ENCODE measurements around the gene LARGE2. TPM values are rescaled to one million over a fixed set of nuclear protein-coding genes. Genes with fewer than 3 reads are reported as not detected.

The LARGE2 gene
- total RNA-seq, 1 experiment from 2014 or later: 30.1 TPM

DNA sequence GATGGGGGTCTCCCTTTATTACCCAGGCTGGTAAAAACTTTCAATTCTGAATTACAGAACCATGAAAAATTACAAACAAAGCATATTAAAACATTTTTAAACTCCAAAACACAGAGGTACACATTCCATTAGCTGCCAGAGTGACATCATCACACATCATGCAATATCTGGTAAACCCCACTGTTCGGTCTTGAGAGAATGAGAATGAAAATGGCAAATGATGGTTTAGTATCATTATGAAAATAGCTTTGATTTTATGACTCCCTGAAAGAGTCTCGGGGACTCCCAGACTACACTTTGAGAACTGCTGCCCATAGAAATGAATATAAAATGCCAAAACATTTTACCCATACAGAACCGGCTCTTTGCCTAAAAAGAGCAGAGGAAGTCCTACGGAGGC is 18.8 kb downstream of the LARGE2 start:
- Mint-ChIP-seq H3K4me3 (ENCODE audit: low read depth, unreplicated experiment) (no peak overlapping the region), H3K27ac (ENCODE audit: unreplicated experiment) (no peak overlapping the region), H3K27me3 (ENCODE audit: unreplicated experiment) (no peaks in the 10 kb centered on the region), H3K36me3 (ENCODE audit: insufficient read depth, unreplicated experiment) (no peaks in the 10 kb centered on the region), H3K4me1 (ENCODE audit: low read depth, unreplicated experiment) (no peaks in the 10 kb centered on the region), H3K9me3 (ENCODE audit: low read depth, unreplicated experiment) (no peaks in the 10 kb centered on the region)
- no TSS peak for BruUV-seq (replicated peaks)
- intact Hi-C loops (cut with micrococcal nuclease; ENCODE audit: unreplicated experiment): no loop called here
- TF ChIP-seq, protein P1, sequence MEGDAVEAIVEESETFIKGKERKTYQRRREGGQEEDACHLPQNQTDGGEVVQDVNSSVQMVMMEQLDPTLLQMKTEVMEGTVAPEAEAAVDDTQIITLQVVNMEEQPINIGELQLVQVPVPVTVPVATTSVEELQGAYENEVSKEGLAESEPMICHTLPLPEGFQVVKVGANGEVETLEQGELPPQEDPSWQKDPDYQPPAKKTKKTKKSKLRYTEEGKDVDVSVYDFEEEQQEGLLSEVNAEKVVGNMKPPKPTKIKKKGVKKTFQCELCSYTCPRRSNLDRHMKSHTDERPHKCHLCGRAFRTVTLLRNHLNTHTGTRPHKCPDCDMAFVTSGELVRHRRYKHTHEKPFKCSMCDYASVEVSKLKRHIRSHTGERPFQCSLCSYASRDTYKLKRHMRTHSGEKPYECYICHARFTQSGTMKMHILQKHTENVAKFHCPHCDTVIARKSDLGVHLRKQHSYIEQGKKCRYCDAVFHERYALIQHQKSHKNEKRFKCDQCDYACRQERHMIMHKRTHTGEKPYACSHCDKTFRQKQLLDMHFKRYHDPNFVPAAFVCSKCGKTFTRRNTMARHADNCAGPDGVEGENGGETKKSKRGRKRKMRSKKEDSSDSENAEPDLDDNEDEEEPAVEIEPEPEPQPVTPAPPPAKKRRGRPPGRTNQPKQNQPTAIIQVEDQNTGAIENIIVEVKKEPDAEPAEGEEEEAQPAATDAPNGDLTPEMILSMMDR (IDR thresholded peaks at IDR 0.05; ENCODE audit: unreplicated experiment): no peak
- no peak for DNase-seq
- CTCF ChIA-PET: interaction anchor here (0.5 kb wide), 1 partner anchor 529 kb away, joined by 4 read pairs; no protein-coding TSS in a partner anchor

DNA sequence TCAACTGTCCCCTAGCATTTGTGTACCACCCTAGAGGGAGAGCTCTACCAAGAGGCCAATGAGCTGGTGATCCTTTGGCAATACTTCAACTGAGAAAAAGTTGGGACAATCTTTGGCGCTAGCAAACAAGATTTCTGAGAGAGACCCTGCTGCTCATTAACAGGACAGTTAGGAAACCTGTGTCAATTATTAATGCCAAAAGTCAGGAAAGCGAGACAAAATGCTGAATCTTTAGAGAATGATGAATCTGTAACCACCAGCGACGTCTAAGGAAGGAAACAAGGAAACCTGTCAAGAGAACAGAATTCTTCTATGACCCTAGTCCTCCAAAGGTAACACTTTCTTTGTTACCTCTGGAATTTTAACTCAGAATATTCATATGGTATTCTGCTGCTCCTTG is 19.9 kb downstream of the LARGE2 start:
- no peaks in the 10 kb centered on the region for H3K4me1 Mint-ChIP-seq (ENCODE audit: low read depth, unreplicated experiment)
- H3K27ac Mint-ChIP-seq (ENCODE audit: unreplicated experiment): no peak overlapping the region

DNA sequence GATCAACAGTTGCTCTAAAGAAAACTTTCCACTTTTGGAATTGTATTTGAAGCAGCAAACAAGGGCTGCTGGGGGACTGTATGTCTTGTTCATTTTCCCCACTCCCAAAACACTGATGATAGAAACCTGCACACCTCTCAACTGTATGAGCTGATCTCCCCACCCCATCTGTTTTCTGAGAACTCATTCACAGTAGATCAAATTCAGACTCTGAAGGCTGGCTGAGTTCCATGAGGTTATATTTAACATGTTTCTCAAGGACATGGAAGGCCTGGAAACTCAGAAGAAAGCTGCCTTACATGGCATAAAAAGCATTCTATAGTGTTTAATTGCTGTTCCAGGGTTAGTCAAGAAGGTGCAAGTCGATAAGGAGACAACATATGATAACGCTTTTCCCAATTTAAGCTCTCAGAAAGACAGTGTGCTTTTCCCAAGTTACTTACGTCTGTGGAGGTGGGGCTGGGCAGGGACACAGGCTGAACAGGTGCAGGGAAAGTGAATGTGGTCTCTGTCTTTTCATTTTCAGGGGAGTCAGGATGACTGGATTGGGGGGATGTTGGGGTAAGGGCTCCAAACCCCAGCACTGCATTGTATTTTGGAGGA is 23.0 kb downstream of the LARGE2 start:
- Mint-ChIP-seq H3K36me3 (ENCODE audit: insufficient read depth, unreplicated experiment) (no peaks in the 10 kb centered on the region), H3K4me3 (ENCODE audit: low read depth, unreplicated experiment) (no peak overlapping the region), H3K4me1 (ENCODE audit: low read depth, unreplicated experiment) (no peaks in the 10 kb centered on the region), H3K9me3 (ENCODE audit: low read depth, unreplicated experiment) (no peaks in the 10 kb centered on the region), H3K27me3 (ENCODE audit: unreplicated experiment) (no peaks in the 10 kb centered on the region), H3K27ac (ENCODE audit: unreplicated experiment) (no peak overlapping the region)
- intact Hi-C loops (cut with micrococcal nuclease; ENCODE audit: unreplicated experiment): no loop called here
- TF ChIP-seq, protein P1 (IDR thresholded peaks at IDR 0.05; ENCODE audit: unreplicated experiment): no peak
- DNase-seq: no peak
- CTCF ChIA-PET: no interaction called here
- no TSS peak for BruUV-seq (replicated peaks)

More for the DNA sequence above, 19.9 kb downstream of the LARGE2 start:
- CTCF ChIA-PET: interaction anchor here (0.7 kb wide), 1 partner anchor 76 kb away, joined by 6 read pairs; no protein-coding TSS in a partner anchor
- intact Hi-C loops (cut with micrococcal nuclease; ENCODE audit: unreplicated experiment): no loop called here
- no peak for DNase-seq
- Mint-ChIP-seq H3K4me3 (ENCODE audit: low read depth, unreplicated experiment) (no peak overlapping the region), H3K9me3 (ENCODE audit: low read depth, unreplicated experiment) (no peaks in the 10 kb centered on the region), H3K36me3 (ENCODE audit: insufficient read depth, unreplicated experiment) (no peaks in the 10 kb centered on the region), H3K27me3 (ENCODE audit: unreplicated experiment) (no peaks in the 10 kb centered on the region)
- TF ChIP-seq, protein P1 (IDR thresholded peaks at IDR 0.05; ENCODE audit: unreplicated experiment): no peak
- no TSS peak for BruUV-seq (replicated peaks)

DNA sequence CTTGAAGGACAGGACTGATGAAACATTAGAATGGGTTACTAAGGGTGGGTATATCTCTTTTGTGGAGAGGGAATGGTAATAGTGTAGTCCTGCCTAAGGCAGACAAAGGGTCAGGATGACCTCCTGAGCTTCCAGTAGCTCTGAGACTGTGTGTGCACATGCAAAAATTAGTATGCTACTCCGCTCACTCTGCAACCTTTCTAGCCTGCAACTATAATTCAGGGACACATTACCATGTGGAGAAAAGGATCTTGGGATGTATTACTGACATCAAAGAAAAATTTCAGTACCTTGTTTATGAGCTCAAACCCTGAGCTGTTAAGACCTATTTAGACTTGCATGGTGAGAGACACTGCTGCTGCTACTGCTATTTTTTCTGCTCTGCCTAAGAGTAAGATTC is 25.4 kb downstream of the LARGE2 start:
- BruUV-seq (replicated peaks): no TSS peak
- H3K27me3 Mint-ChIP-seq (ENCODE audit: unreplicated experiment): no peaks in the 10 kb centered on the region
- no peak overlapping the region for H3K4me3 Mint-ChIP-seq (ENCODE audit: low read depth, unreplicated experiment)
- H3K36me3 Mint-ChIP-seq (ENCODE audit: insufficient read depth, unreplicated experiment): no peaks in the 10 kb centered on the region
- H3K9me3 Mint-ChIP-seq (ENCODE audit: low read depth, unreplicated experiment): no peaks in the 10 kb centered on the region
- intact Hi-C loops (cut with micrococcal nuclease; ENCODE audit: unreplicated experiment): no loop called here
- H3K4me1 Mint-ChIP-seq (ENCODE audit: low read depth, unreplicated experiment): no peaks in the 10 kb centered on the region
- CTCF ChIA-PET: no interaction called here
- DNase-seq: no peak
- H3K27ac Mint-ChIP-seq (ENCODE audit: unreplicated experiment): no peak overlapping the region
- TF ChIP-seq, protein P1 (IDR thresholded peaks at IDR 0.05; ENCODE audit: unreplicated experiment): no peak
